Measurements from ENCODE around the gene MLLT10. TPM values are rescaled to one million over a fixed set of nuclear protein-coding genes. Genes with fewer than 3 reads are reported as not detected.
"Not testable (repeated sequence)": the region's sequence is repeated elsewhere in the genome, so short reads cannot be mapped to it uniquely, and the experiment has no call there.

The MLLT10 gene
- polyA plus RNA-seq, 6 donors from 2014 or later = 3.8 to 7.3 (median 6.6) TPM

- no peaks in the 10 kb centered on the region for H3K27me3 Mint-ChIP-seq
- H3K4me3 Mint-ChIP-seq = no peak overlapping the region
Observed at GRCh38 chr10:21552638-21553037, 18.6 kb downstream of the MLLT10 start.

GRCh38 chr10:21556527-21556926 lies 22.5 kb downstream of the MLLT10 start:
- peak overlapping the region in 1 of 6 donors; percentile 7 for H3K27ac Mint-ChIP-seq

More at GRCh38 chr10:21552638-21553037, 18.6 kb downstream of the MLLT10 start:
- Mint-ChIP-seq H3K36me3 (peaks cover 11 to 25% of the 10 kb centered on the region in 2 donors), H3K27ac (peak overlapping the region in 2 of 6 donors; percentile 5 to 60), H3K4me1 (peaks cover 2 to 9% (median 5%) of the 10 kb centered on the region in 3 donors), H3K9me3 (no peaks in the 10 kb centered on the region)
- DNase-seq (no peak), ATAC-seq (ENCODE audit: low read depth in 2 of 2) (no peak)

GRCh38 chr10:21558984-21559383 lies 25.0 kb downstream of the MLLT10 start:
- H3K27me3 Mint-ChIP-seq; DNase-seq; H3K4me3 Mint-ChIP-seq; H3K9me3 Mint-ChIP-seq; ATAC-seq (ENCODE audit: low read depth in 2 of 2): not testable (repeated sequence)
- H3K36me3 Mint-ChIP-seq = peaks cover 9 to 15% of the 10 kb centered on the region in 2 donors
- peaks cover 9 to 16% (median 12%) of the 10 kb centered on the region in 3 donors for H3K4me1 Mint-ChIP-seq
- H3K27ac Mint-ChIP-seq = peak overlapping the region in 2 of 6 donors; percentile 55 to 69

More at GRCh38 chr10:21556527-21556926, 22.5 kb downstream of the MLLT10 start:
- Mint-ChIP-seq H3K4me3 (no peak overlapping the region), H3K27me3 (no peaks in the 10 kb centered on the region), H3K36me3 (peaks cover 17 to 28% of the 10 kb centered on the region in 2 donors), H3K4me1 (peaks cover 7 to 14% (median 11%) of the 10 kb centered on the region in 3 donors), H3K9me3 (no peaks in the 10 kb centered on the region)
- ATAC-seq (ENCODE audit: low read depth in 2 of 2) = no peak
- no peak for DNase-seq

- Mint-ChIP-seq H3K9me3 (no peaks in the 10 kb centered on the region), H3K4me3 (peak overlapping the region in 1 of 8 donors; percentile 11), H3K4me1 (peaks cover 26 to 34% (median 28%) of the 10 kb centered on the region in 3 donors), H3K27ac (peak overlapping the region in 2 of 6 donors; percentile 79 to 81), H3K36me3 (peaks cover 8 to 14% of the 10 kb centered on the region in 2 donors), H3K27me3 (no peaks in the 10 kb centered on the region)
- no peak for ATAC-seq (ENCODE audit: low read depth in 2 of 2)
- DNase-seq = no peak
Observed at GRCh38 chr10:21570761-21571521, 36.9 kb downstream of the MLLT10 start.

GRCh38 chr10:21572578-21572977 lies 38.5 kb downstream of the MLLT10 start:
- Mint-ChIP-seq H3K27ac (peak overlapping the region in 1 of 6 donors; percentile 94), H3K9me3 (peaks cover 0 to 3% (median 0%) of the 10 kb centered on the region in 7 donors), H3K4me3 (no peak overlapping the region), H3K4me1 (peaks cover 28 to 37% (median 35%) of the 10 kb centered on the region in 3 donors), H3K27me3 (no peaks in the 10 kb centered on the region), H3K36me3 (peaks cover 9 to 16% of the 10 kb centered on the region in 2 donors)
- ATAC-seq (ENCODE audit: low read depth in 2 of 2) = no peak
- no peak for DNase-seq

- H3K27ac Mint-ChIP-seq; H3K27me3 Mint-ChIP-seq; H3K9me3 Mint-ChIP-seq; H3K4me3 Mint-ChIP-seq; ATAC-seq (ENCODE audit: low read depth in 2 of 2); DNase-seq: not testable (repeated sequence)
- H3K4me1 Mint-ChIP-seq = peaks cover 33 to 52% (median 40%) of the 10 kb centered on the region in 3 donors
- H3K36me3 Mint-ChIP-seq = peaks cover 8 to 16% of the 10 kb centered on the region in 2 donors
Observed at GRCh38 chr10:21574514-21574913, 40.5 kb downstream of the MLLT10 start.

- Mint-ChIP-seq H3K4me3 (peak overlapping the region in 1 of 8 donors; percentile 5), H3K27me3 (no peaks in the 10 kb centered on the region), H3K36me3 (peaks cover 9 to 28% of the 10 kb centered on the region in 2 donors), H3K9me3 (peaks cover 0 to 7% (median 4%) of the 10 kb centered on the region in 7 donors), H3K4me1 (peaks cover 22 to 34% (median 29%) of the 10 kb centered on the region in 3 donors), H3K27ac (peak overlapping the region in 4 of 6 donors; percentile 3 to 91 (median 56))
- ATAC-seq (ENCODE audit: low read depth in 2 of 2) (no peak), DNase-seq (no peak)
Observed at GRCh38 chr10:21579291-21579690, 45.3 kb downstream of the MLLT10 start.

- not testable (repeated sequence) for DNase-seq; H3K9me3 Mint-ChIP-seq; ATAC-seq (ENCODE audit: low read depth in 2 of 2); H3K27me3 Mint-ChIP-seq
- H3K36me3 Mint-ChIP-seq = peaks cover 9 to 19% of the 10 kb centered on the region in 2 donors
- H3K4me3 Mint-ChIP-seq = peak overlapping the region in 1 of 8 donors; percentile 3
- H3K27ac Mint-ChIP-seq = peak overlapping the region in 3 of 6 donors; percentile 36 to 59 (median 42)
- peaks cover 22 to 33% (median 26%) of the 10 kb centered on the region in 3 donors for H3K4me1 Mint-ChIP-seq
Observed at GRCh38 chr10:21581421-21581834, 47.4 kb downstream of the MLLT10 start.

- DNase-seq = no peak
- peaks cover 9 to 23% of the 10 kb centered on the region in 2 donors for H3K36me3 Mint-ChIP-seq
- H3K4me1 Mint-ChIP-seq = peaks cover 10 to 25% (median 11%) of the 10 kb centered on the region in 3 donors
- no peak overlapping the region for H3K4me3 Mint-ChIP-seq
- H3K27ac Mint-ChIP-seq = no peak overlapping the region
- H3K27me3 Mint-ChIP-seq = no peaks in the 10 kb centered on the region
- peaks cover 0 to 5% (median 4%) of the 10 kb centered on the region in 7 donors for H3K9me3 Mint-ChIP-seq
- ATAC-seq (ENCODE audit: low read depth in 2 of 2) = no peak
Observed at GRCh38 chr10:21584834-21585530, 51.0 kb downstream of the MLLT10 start.

- H3K4me1 Mint-ChIP-seq = peaks cover 2 to 33% (median 11%) of the 10 kb centered on the region in 3 donors
- H3K27me3 Mint-ChIP-seq = no peaks in the 10 kb centered on the region
- DNase-seq (no peak), ATAC-seq (ENCODE audit: low read depth in 2 of 2) (no peak)
- H3K9me3 Mint-ChIP-seq = peaks cover 0 to 5% (median 2%) of the 10 kb centered on the region in 7 donors
- H3K4me3 Mint-ChIP-seq = no peak overlapping the region
- H3K27ac Mint-ChIP-seq = peak overlapping the region in 2 of 6 donors; percentile 28 to 39
- peaks cover 14 to 21% of the 10 kb centered on the region in 2 donors for H3K36me3 Mint-ChIP-seq
Observed at GRCh38 chr10:21587391-21587790, 53.4 kb downstream of the MLLT10 start.

- ATAC-seq (ENCODE audit: low read depth in 2 of 2); H3K9me3 Mint-ChIP-seq; H3K4me3 Mint-ChIP-seq; H3K27me3 Mint-ChIP-seq; DNase-seq: not testable (repeated sequence)
- H3K27ac Mint-ChIP-seq = peak overlapping the region in 2 of 6 donors; percentile 54 to 60
- H3K4me1 Mint-ChIP-seq = peaks cover 5 to 40% (median 8%) of the 10 kb centered on the region in 3 donors
- peaks cover 15 to 16% of the 10 kb centered on the region in 2 donors for H3K36me3 Mint-ChIP-seq
Observed at GRCh38 chr10:21588159-21588558, 54.1 kb downstream of the MLLT10 start.

- H3K27ac Mint-ChIP-seq = peak overlapping the region in 1 of 6 donors; percentile 80
Observed at GRCh38 chr10:21593986-21594385, 60.0 kb downstream of the MLLT10 start.

GRCh38 chr10:21599582-21599981 lies 65.5 kb downstream of the MLLT10 start:
- H3K27ac Mint-ChIP-seq = peak overlapping the region in 2 of 6 donors; percentile 37 to 67
- H3K9me3 Mint-ChIP-seq = no peaks in the 10 kb centered on the region
- peaks cover 7 to 17% (median 10%) of the 10 kb centered on the region in 3 donors for H3K4me1 Mint-ChIP-seq
- ATAC-seq (ENCODE audit: low read depth in 2 of 2) (no peak), DNase-seq (no peak)
- peaks cover 0 to 4% of the 10 kb centered on the region in 2 donors for H3K36me3 Mint-ChIP-seq
- no peaks in the 10 kb centered on the region for H3K27me3 Mint-ChIP-seq
- H3K4me3 Mint-ChIP-seq = no peak overlapping the region

More at GRCh38 chr10:21593986-21594385, 60.0 kb downstream of the MLLT10 start:
- peaks cover 8 to 36% (median 12%) of the 10 kb centered on the region in 3 donors for H3K4me1 Mint-ChIP-seq
- peaks cover 0 to 3% (median 0%) of the 10 kb centered on the region in 7 donors for H3K9me3 Mint-ChIP-seq
- no peaks in the 10 kb centered on the region for H3K27me3 Mint-ChIP-seq
- no peak overlapping the region for H3K4me3 Mint-ChIP-seq
- peaks cover 7 to 17% of the 10 kb centered on the region in 2 donors for H3K36me3 Mint-ChIP-seq
- DNase-seq = no peak
- ATAC-seq (ENCODE audit: low read depth in 2 of 2) = no peak

Measured in naive B cell (primary cell).